Measurements from ENCODE around the gene DENND1C. TPM values are rescaled to one million over a fixed set of nuclear protein-coding genes. Genes with fewer than 3 reads are reported as not detected.

Gene DENND1C
- polyA plus RNA-seq, 1 donor from 2014 or later: 0.17 TPM

GRCh38 chr19:6501740-6502648, 20.4 kb upstream of the DENND1C start, which contains the start of gene TUBB4A:
Gene TUBB4A, minus strand, starts transcription at chr19:6502309. Its CDS starts 97 bp downstream, at chr19:6502212.
- Histone ChIP-seq H3F3A (ENCODE audit: insufficient read depth, low read length, poor library complexity, severe bottlenecking) (no peaks in the 10 kb centered on the region), H3K4me3 (ENCODE audit: low read length) (peak within 1 kb of the TSS; percentile 97), H3K79me2 (replicated peaks; ENCODE audit: insufficient read depth, low read length) (peaks cover 7% of the 10 kb centered on the region), H3K9me3 (ENCODE audit: low read length) (no peaks in the 10 kb centered on the region), H3K4me2 (ENCODE audit: low read length) (peak within 1 kb of the TSS; percentile 57), H3K9ac (ENCODE audit: low read length) (peak within 1 kb of the TSS; percentile 96), H3K27me3 (ENCODE audit: insufficient read depth, low read depth, low read length) (no peaks in the 10 kb centered on the region), H2AFZ (ENCODE audit: low read depth, low read length) (peak within 1 kb of the TSS; percentile 90), H3K9me2 (ENCODE audit: insufficient read depth, low read length) (no peaks in the 10 kb centered on the region), H3K36me3 (ENCODE audit: insufficient read depth, low read length) (no peaks in the 10 kb centered on the region), H3K27ac (ENCODE audit: low read length) (peak within 1 kb of the TSS; percentile 55), H4K20me1 (ENCODE audit: insufficient read depth) (no peaks in the 10 kb centered on the region)
- peak; percentile 59 for TF ChIP-seq TAF1 (IDR thresholded peaks at IDR 0.05; ENCODE audit: low read depth)
- TF ChIP-seq SMC3 (conservative IDR thresholded peaks at IDR 0.05; ENCODE audit: poor library complexity): peak; percentile 48
- peak; percentile 59 for TF ChIP-seq MXI1 (conservative IDR thresholded peaks at IDR 0.05; ENCODE audit: poor library complexity, severe bottlenecking)
- TF ChIP-seq RAD21 (conservative IDR thresholded peaks at IDR 0.05): peak; percentile 21
- TF ChIP-seq EP300 (conservative IDR thresholded peaks at IDR 0.05; ENCODE audit: poor library complexity, severe bottlenecking): peak; percentile 23
- peak; percentile 73 for TF ChIP-seq REST (IDR thresholded peaks at IDR 0.05; ENCODE audit: borderline replicate concordance)
- peak; percentile 90 for TF ChIP-seq POLR2AphosphoS5 (IDR thresholded peaks at IDR 0.05)
- TF ChIP-seq EZH2 (IDR thresholded peaks at IDR 0.05; ENCODE audit: borderline replicate concordance, insufficient read depth, low read length, poor library complexity, severe bottlenecking): no peak
- TF ChIP-seq, protein P1, sequence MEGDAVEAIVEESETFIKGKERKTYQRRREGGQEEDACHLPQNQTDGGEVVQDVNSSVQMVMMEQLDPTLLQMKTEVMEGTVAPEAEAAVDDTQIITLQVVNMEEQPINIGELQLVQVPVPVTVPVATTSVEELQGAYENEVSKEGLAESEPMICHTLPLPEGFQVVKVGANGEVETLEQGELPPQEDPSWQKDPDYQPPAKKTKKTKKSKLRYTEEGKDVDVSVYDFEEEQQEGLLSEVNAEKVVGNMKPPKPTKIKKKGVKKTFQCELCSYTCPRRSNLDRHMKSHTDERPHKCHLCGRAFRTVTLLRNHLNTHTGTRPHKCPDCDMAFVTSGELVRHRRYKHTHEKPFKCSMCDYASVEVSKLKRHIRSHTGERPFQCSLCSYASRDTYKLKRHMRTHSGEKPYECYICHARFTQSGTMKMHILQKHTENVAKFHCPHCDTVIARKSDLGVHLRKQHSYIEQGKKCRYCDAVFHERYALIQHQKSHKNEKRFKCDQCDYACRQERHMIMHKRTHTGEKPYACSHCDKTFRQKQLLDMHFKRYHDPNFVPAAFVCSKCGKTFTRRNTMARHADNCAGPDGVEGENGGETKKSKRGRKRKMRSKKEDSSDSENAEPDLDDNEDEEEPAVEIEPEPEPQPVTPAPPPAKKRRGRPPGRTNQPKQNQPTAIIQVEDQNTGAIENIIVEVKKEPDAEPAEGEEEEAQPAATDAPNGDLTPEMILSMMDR (IDR thresholded peaks at IDR 0.05; ENCODE audit: poor library complexity, severe bottlenecking): no peak

GRCh38 chr19:6500837-6501739, 19.5 kb upstream of the DENND1C start:
- H4K20me1 ChIP-seq (ENCODE audit: insufficient read depth): no peaks in the 10 kb centered on the region
- H2AFZ ChIP-seq (ENCODE audit: low read depth, low read length): peak overlapping the region; percentile 90
- no peaks in the 10 kb centered on the region for H3K36me3 ChIP-seq (ENCODE audit: insufficient read depth, low read length)
- no peaks in the 10 kb centered on the region for H3K9me3 ChIP-seq (ENCODE audit: low read length)
- peak overlapping the region; percentile 96 for H3K9ac ChIP-seq (ENCODE audit: low read length)
- H3K27ac ChIP-seq (ENCODE audit: low read length): peak overlapping the region; percentile 55
- no peaks in the 10 kb centered on the region for H3K9me2 ChIP-seq (ENCODE audit: insufficient read depth, low read length)
- H3K4me3 ChIP-seq (ENCODE audit: low read length): peak overlapping the region; percentile 97
- H3K4me2 ChIP-seq (ENCODE audit: low read length): peak overlapping the region; percentile 57
- no peaks in the 10 kb centered on the region for H3F3A ChIP-seq (ENCODE audit: insufficient read depth, low read length, poor library complexity, severe bottlenecking)
- H3K79me2 ChIP-seq (replicated peaks; ENCODE audit: insufficient read depth, low read length): peaks cover 7% of the 10 kb centered on the region
- no peaks in the 10 kb centered on the region for H3K27me3 ChIP-seq (ENCODE audit: insufficient read depth, low read depth, low read length)
- TF ChIP-seq REST (IDR thresholded peaks at IDR 0.05; ENCODE audit: borderline replicate concordance): no peak
- TF ChIP-seq POLR2AphosphoS5 (IDR thresholded peaks at IDR 0.05): no peak
- TF ChIP-seq SMC3 (conservative IDR thresholded peaks at IDR 0.05; ENCODE audit: poor library complexity): no peak
- TF ChIP-seq, protein P1 (IDR thresholded peaks at IDR 0.05; ENCODE audit: poor library complexity, severe bottlenecking): no peak
- no peak for TF ChIP-seq EZH2 (IDR thresholded peaks at IDR 0.05; ENCODE audit: borderline replicate concordance, insufficient read depth, low read length, poor library complexity, severe bottlenecking)
- no peak for TF ChIP-seq MXI1 (conservative IDR thresholded peaks at IDR 0.05; ENCODE audit: poor library complexity, severe bottlenecking)
- TF ChIP-seq EP300 (conservative IDR thresholded peaks at IDR 0.05; ENCODE audit: poor library complexity, severe bottlenecking): no peak
- no peak for TF ChIP-seq TAF1 (IDR thresholded peaks at IDR 0.05; ENCODE audit: low read depth)
- TF ChIP-seq RAD21 (conservative IDR thresholded peaks at IDR 0.05): no peak
